OCI-LY1 (cell line): ENCODE results near the gene USP36.

Source experiments
- H2AFZ ChIP-seq: fragments of 200-600 bp; sonication (generic), shearing (Covaris generic); 2 replicates; pipeline ENCODE4 v1.6.0; 2014; ENCODE audit warnings: antibody characterized with exemption, mild to moderate bottlenecking, low read length
- H3F3A ChIP-seq: fragments of 200-600 bp; sonication (generic), shearing (Covaris generic); 2 replicates; pipeline ENCODE4 v1.6.0; 2014; ENCODE audit warnings: mild to moderate bottlenecking, antibody characterized with exemption, low read length, moderate library complexity; ENCODE audit not compliant: insufficient read depth
- H3K27ac ChIP-seq: fragments of 200-600 bp; sonication (generic); 2 replicates; pipeline ENCODE4 v1.5.1; 2014; ENCODE audit warnings: low read length, mixed run types, mild to moderate bottlenecking, low read depth; ENCODE audit not compliant: poor library complexity, severe bottlenecking
- H3K27me3 ChIP-seq: fragments of 200-600 bp; sonication (generic); 2 replicates; pipeline ENCODE4 v1.6.0; 2014; ENCODE audit warnings: antibody characterized with exemption, mild to moderate bottlenecking, low read length, moderate library complexity; ENCODE audit not compliant: insufficient read depth
- H3K36me3 ChIP-seq: fragments of 200-600 bp; sonication (generic); 2 replicates; pipeline ENCODE4 v1.6.1; 2014; ENCODE audit warnings: mild to moderate bottlenecking, antibody characterized with exemption, low read length, moderate library complexity, mixed read lengths; ENCODE audit not compliant: insufficient read depth
- H3K4me1 ChIP-seq: fragments of 200-600 bp; sonication (generic); 2 replicates; pipeline ENCODE4 v1.5.1; 2014; ENCODE audit warnings: mild to moderate bottlenecking, low read length, moderate library complexity; ENCODE audit not compliant: insufficient read depth, severe bottlenecking
- H3K4me2 ChIP-seq: fragments of 200-600 bp; sonication (generic), shearing (Covaris generic); 2 replicates; pipeline ENCODE4 v1.6.1; 2014; ENCODE audit warnings: low read length
- H3K4me3 ChIP-seq: fragments of 200-600 bp; sonication (generic); 2 replicates; pipeline ENCODE4 v1.5.1; 2014; ENCODE audit warnings: low read length, low read depth, mild to moderate bottlenecking, mixed read lengths; ENCODE audit not compliant: poor library complexity, severe bottlenecking
- H3K79me2 ChIP-seq: fragments of 200-600 bp; shearing (Covaris generic); 2 replicates; pipeline ENCODE4 v1.6.1; 2016; ENCODE audit warnings: mixed run types, low read length, mixed read lengths; ENCODE audit not compliant: insufficient read depth
- H3K9ac ChIP-seq: fragments of 200-600 bp; sonication (generic), shearing (Covaris generic); 2 replicates; pipeline ENCODE4 v1.6.1; 2014; ENCODE audit warnings: mild to moderate bottlenecking, low read length, mixed read lengths
- H3K9me2 ChIP-seq: fragments of 200-600 bp; sonication (generic), shearing (Covaris generic); 2 replicates; pipeline ENCODE4 v1.6.1; 2014; ENCODE audit warnings: low read depth, mild to moderate bottlenecking, low read length, mixed read lengths
- H3K9me3 ChIP-seq: fragments of 200-600 bp; shearing (Covaris generic); 2 replicates; pipeline ENCODE4 v1.6.1; 2014; ENCODE audit warnings: low read length, mixed read lengths
- H4K20me1 ChIP-seq: fragments of 200-600 bp; sonication (generic), shearing (Covaris generic); 2 replicates; pipeline ENCODE4 v1.6.0; 2016; ENCODE audit warnings: mild to moderate bottlenecking, low read length; ENCODE audit not compliant: insufficient read depth
- EZH2 ChIP-seq: fragments of 200-600 bp; sonication (generic), shearing (Covaris generic); IDR thresholded peaks from 2 replicates; pipeline ENCODE4 v1.8.0; 2017; ENCODE audit warnings: borderline replicate concordance, mixed run types, mild to moderate bottlenecking, antibody characterized with exemption, low read length, moderate library complexity, mixed read lengths
- TF ChIP-seq, protein P1 (sequence below): fragments of 200-600 bp; sonication (generic), shearing (Covaris generic); IDR thresholded peaks from 2 replicates; pipeline ENCODE4 v1.5.1; 2017; ENCODE audit warnings: mild to moderate bottlenecking, antibody characterized with exemption, low read length, moderate library complexity, mixed read lengths

The USP36 gene

DNA sequence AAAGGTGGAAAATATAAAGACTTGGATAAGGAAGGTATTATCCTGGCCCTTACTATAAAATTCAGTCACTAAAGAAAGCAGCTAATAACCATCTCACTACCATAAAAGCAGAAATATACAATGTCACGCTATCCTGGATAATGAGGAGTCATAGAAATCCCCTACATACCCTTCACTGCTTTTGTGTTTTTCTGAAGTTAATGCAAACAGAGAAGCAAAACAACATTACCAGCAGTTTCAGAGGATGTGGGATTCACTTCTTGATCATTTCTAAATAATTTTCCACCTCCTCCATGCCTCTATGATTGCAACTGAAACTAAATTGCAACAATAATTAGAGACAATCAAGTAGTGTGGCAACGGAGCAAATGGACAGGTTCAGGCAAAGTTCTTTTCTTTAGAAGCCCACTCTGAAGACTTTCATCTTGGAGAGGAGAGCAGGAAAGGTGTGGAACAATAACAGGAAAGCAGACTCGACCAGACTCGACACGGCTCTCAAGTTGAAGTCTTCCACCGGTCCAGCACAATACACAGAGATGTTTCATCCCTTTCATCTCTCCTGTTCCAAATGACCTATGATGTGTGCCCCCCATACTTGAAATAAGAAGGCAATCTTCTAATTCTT lies 68.7 kb downstream of the USP36 start:
- H3K4me1 ChIP-seq: peaks cover 12% of the 10 kb centered on the region
- H3K36me3 ChIP-seq: no peaks in the 10 kb centered on the region
- H3F3A ChIP-seq: no peaks in the 10 kb centered on the region
- H3K27me3 ChIP-seq: no peaks in the 10 kb centered on the region; the same call in 1 of the 2 replicates
- no peak overlapping the region for H3K9ac ChIP-seq
- no peaks in the 10 kb centered on the region for H4K20me1 ChIP-seq
- H3K4me2 ChIP-seq: no peak overlapping the region; the same call in 1 of the 2 replicates
- H3K4me3 ChIP-seq: no peak overlapping the region
- H3K27ac ChIP-seq: no peak overlapping the region
- no peak for TF ChIP-seq EZH2
- TF ChIP-seq, protein P1, sequence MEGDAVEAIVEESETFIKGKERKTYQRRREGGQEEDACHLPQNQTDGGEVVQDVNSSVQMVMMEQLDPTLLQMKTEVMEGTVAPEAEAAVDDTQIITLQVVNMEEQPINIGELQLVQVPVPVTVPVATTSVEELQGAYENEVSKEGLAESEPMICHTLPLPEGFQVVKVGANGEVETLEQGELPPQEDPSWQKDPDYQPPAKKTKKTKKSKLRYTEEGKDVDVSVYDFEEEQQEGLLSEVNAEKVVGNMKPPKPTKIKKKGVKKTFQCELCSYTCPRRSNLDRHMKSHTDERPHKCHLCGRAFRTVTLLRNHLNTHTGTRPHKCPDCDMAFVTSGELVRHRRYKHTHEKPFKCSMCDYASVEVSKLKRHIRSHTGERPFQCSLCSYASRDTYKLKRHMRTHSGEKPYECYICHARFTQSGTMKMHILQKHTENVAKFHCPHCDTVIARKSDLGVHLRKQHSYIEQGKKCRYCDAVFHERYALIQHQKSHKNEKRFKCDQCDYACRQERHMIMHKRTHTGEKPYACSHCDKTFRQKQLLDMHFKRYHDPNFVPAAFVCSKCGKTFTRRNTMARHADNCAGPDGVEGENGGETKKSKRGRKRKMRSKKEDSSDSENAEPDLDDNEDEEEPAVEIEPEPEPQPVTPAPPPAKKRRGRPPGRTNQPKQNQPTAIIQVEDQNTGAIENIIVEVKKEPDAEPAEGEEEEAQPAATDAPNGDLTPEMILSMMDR: no peak
- no peaks in the 10 kb centered on the region for H3K79me2 ChIP-seq
- no peak overlapping the region for H2AFZ ChIP-seq
- no peaks in the 10 kb centered on the region for H3K9me2 ChIP-seq
- H3K9me3 ChIP-seq: no peaks in the 10 kb centered on the region

DNA sequence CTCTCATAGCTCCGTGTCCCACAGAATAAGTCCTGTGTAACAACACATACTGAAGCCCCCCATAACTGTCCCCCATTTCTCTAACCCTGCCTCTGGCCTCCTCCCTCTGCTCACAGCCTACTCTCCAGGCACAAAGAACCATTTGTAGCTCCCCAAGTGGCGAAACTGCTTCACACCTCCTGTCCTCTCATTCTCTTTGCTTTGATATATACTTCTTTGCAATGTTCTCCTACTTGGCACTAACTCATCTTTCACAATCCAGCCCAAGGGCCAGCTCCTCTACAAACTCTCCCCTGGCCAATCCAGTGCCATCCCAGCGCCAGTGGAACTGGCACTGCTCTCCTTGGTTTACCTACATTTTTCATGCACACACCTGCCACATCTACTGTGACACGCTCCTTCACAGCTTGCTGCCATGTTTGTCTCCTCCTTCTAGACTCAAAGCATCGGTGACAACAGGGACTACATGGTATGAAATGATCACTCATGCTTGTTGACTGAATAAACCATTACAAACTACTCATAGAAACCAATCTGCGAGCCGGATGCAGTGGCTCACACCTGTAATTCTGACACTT lies 71.3 kb downstream of the USP36 start:
- H4K20me1 ChIP-seq: no peaks in the 10 kb centered on the region
- H3K4me2 ChIP-seq: no peak overlapping the region

DNA sequence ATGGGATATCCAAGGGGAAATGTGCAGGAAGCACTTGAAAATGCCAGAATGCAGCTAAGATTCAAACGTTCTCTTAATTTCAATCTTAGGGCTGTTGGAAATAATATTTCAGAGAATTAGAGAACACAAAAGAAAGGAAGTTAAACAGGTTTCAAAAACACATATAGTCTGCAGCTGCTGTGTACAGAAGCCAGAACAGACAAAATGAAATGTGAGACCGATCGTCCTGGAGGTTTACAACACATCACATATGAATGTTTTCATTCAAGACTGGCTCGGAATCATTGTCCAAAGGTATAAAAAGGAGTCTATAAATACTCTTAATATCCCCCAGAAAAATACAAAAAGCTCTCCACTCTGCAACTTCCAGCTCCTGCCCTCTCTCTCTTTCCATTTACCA lies 72.8 kb downstream of the USP36 start:
- Histone ChIP-seq H3K9ac (no peak overlapping the region), H3K27ac (no peak overlapping the region), H3K9me2 (no peaks in the 10 kb centered on the region), H3K36me3 (no peaks in the 10 kb centered on the region), H3F3A (no peaks in the 10 kb centered on the region), H4K20me1 (no peaks in the 10 kb centered on the region), H3K79me2 (no peaks in the 10 kb centered on the region), H3K9me3 (no peaks in the 10 kb centered on the region), H3K4me1 (no peaks in the 10 kb centered on the region), H3K4me3 (no peak overlapping the region), H2AFZ (no peak overlapping the region), H3K27me3 (peaks cover 3% of the 10 kb centered on the region; the same call in 1 of the 2 replicates), H3K4me2 (no peak overlapping the region)
- no peak for TF ChIP-seq EZH2
- TF ChIP-seq, protein P1: no peak

More for the DNA sequence above, 71.3 kb downstream of the USP36 start:
- no peaks in the 10 kb centered on the region for H3K4me1 ChIP-seq
- H3K36me3 ChIP-seq: no peaks in the 10 kb centered on the region
- no peak for TF ChIP-seq EZH2
- TF ChIP-seq, protein P1: peak; percentile 35
- H3K79me2 ChIP-seq: no peaks in the 10 kb centered on the region
- no peaks in the 10 kb centered on the region for H3K9me2 ChIP-seq
- H3F3A ChIP-seq: no peaks in the 10 kb centered on the region
- H3K9ac ChIP-seq: no peak overlapping the region
- peaks cover 3% of the 10 kb centered on the region; the same call in 1 of the 2 replicates for H3K27me3 ChIP-seq
- no peaks in the 10 kb centered on the region for H3K9me3 ChIP-seq
- H2AFZ ChIP-seq: no peak overlapping the region
- no peak overlapping the region for H3K27ac ChIP-seq
- H3K4me3 ChIP-seq: no peak overlapping the region
